HL-60/S4 treated with phorbol 12-myristate 13-acetate at 8.2 ng/mL for 4 days and 3 days (cell line): ENCODE data around the gene PRKAR2B.

Experiments
- in situ Hi-C: fragments of 300-500 bp; cut with MboI; formaldehyde crosslinking; loops from 2 replicates; pipeline ENCODE4 v1.15.0; 2022; ENCODE audit warnings: low sequenced_read_pairs

The PRKAR2B gene

GRCh38 chr7:107210400-107210799 lies 165.9 kb downstream of the PRKAR2B start:
- in situ Hi-C loops: no loop called here
